SU-DHL-6 (cell line): ENCODE results near the gene NUDT8.

ENCODE experiments used
- CTCF ChIP-seq: fragments of 200-600 bp; sonication (generic); IDR thresholded peaks from one replicate; pipeline ENCODE4 v1.5.1; 2017; ENCODE audit warnings: antibody characterized with exemption, mild to moderate bottlenecking, low read length, moderate library complexity; ENCODE audit not compliant: insufficient read depth, poor library complexity, severe bottlenecking
- EZH2phosphoT487 ChIP-seq: fragments of 200-600 bp; sonication (generic), shearing (Covaris generic); conservative IDR thresholded peaks from 2 replicates; pipeline ENCODE4 v1.6.1; 2018; ENCODE audit warnings: mild to moderate bottlenecking, antibody characterized with exemption, low read length, moderate library complexity, mixed read lengths

- TF ChIP-seq CTCF, result no peak
- TF ChIP-seq EZH2phosphoT487, result no peak
Measured at GRCh38 chr11:67673358-67673757, 43.6 kb upstream of the NUDT8 start.
